HEK293 (cell line): ENCODE measurements around the gene CSRP1.
A peak's percentile ranks its signal among the peaks of the same experiment; 100 is the strongest.

Experiments
- CTCF ChIA-PET: fragments of 350-600 bp; formaldehyde crosslinking; extraction: SDS; loops from one replicate; lab custom pipeline; 2021; ENCODE audit warnings: antibody characterized with exemption; lab: Yijun Ruan, JAX
- POLR2A ChIA-PET: fragments of 300-600 bp; formaldehyde crosslinking; extraction: SDS; loops from one replicate; lab custom pipeline; 2020; ENCODE audit warnings: antibody characterized with exemption, inconsistent platforms; lab: Yijun Ruan, JAX
- H3K27ac ChIP-seq: fragments of 200-500 bp; sonication (Bioruptor generic); 2 replicates; pipeline ENCODE4 v1.5.1; 2014; ENCODE audit warnings: low read depth, low read length, control low read depth, inconsistent platforms; ENCODE audit errors: extremely low read depth
- H3K36me3 ChIP-seq, 2 experiments: fragments of 200-500 bp in 1 of 2; sonication (Bioruptor generic) in 1 of 2; 1 replicate in 1 of 2; 2 replicates in 1 of 2; pipeline ENCODE4 v1.5.1; 2014 to 2017; ENCODE audit warnings: inconsistent platforms in 2 of 2, low read length in 2 of 2; ENCODE audit not compliant: control insufficient read depth in 2 of 2, insufficient read depth in 1 of 2
- H3K4me1 ChIP-seq: fragments of 200-500 bp; sonication (Bioruptor generic); 2 replicates; pipeline ENCODE4 v1.5.1; 2014; ENCODE audit warnings: mild to moderate bottlenecking, low read length, inconsistent platforms; ENCODE audit not compliant: control insufficient read depth, insufficient read depth
- H3K4me3 ChIP-seq: 2 replicates; pipeline ENCODE4 v1.5.1; 2011; ENCODE audit warnings: low read depth, mild to moderate bottlenecking, control low read depth, low read length, moderate library complexity
- H3K9me3 ChIP-seq: fragments of 200-500 bp; sonication (Bioruptor generic); 2 replicates; pipeline ENCODE4 v1.5.1; 2014; ENCODE audit warnings: low read depth, low read length, inconsistent platforms; ENCODE audit not compliant: control insufficient read depth, insufficient read depth
- BCL11B ChIP-seq: fragments of 450-650 bp; formaldehyde crosslinking; IDR thresholded peaks from 2 replicates; pipeline ENCODE4 v1.5.1; 2016; ENCODE audit warnings: low read depth, missing biosample characterization, missing genetic modification characterization
- CTCF ChIP-seq: fragments of 450-650 bp; formaldehyde crosslinking; IDR thresholded peaks from 2 replicates; pipeline ENCODE4 v1.5.1; 2016; ENCODE audit warnings: missing biosample characterization, missing genetic modification characterization
- IKZF3 ChIP-seq: fragments of 450-650 bp; IDR thresholded peaks from 2 replicates; pipeline ENCODE4 v1.5.0; 2018; ENCODE audit warnings: missing biosample characterization, mild to moderate bottlenecking, missing genetic modification characterization, moderate library complexity
- PRDM10 ChIP-seq: fragments of 450-650 bp; formaldehyde crosslinking; IDR thresholded peaks from 2 replicates; pipeline ENCODE4 v1.5.1; 2016; ENCODE audit warnings: missing biosample characterization, missing genetic modification characterization
- RBAK ChIP-seq: fragments of 450-650 bp; formaldehyde crosslinking; IDR thresholded peaks from 2 replicates; pipeline ENCODE4 v1.5.1; 2016; ENCODE audit warnings: missing biosample characterization, missing genetic modification characterization
- ZBTB48 ChIP-seq: fragments of 450-650 bp; formaldehyde crosslinking; IDR thresholded peaks from 2 replicates; pipeline ENCODE4 v1.5.1; 2016; ENCODE audit warnings: missing biosample characterization, missing genetic modification characterization
- ZBTB49 ChIP-seq: fragments of 450-650 bp; formaldehyde crosslinking; IDR thresholded peaks from 2 replicates; pipeline ENCODE4 v1.5.1; 2016; ENCODE audit warnings: missing biosample characterization, missing genetic modification characterization, low read depth
- ZFP3 ChIP-seq: fragments of 450-650 bp; formaldehyde crosslinking; IDR thresholded peaks from 2 replicates; pipeline ENCODE4 v1.5.1; 2016; ENCODE audit warnings: low read depth, missing biosample characterization, missing genetic modification characterization
- ZNF433 ChIP-seq: fragments of 450-650 bp; formaldehyde crosslinking; IDR thresholded peaks from 2 replicates; pipeline ENCODE4 v1.5.1; 2016; ENCODE audit warnings: missing biosample characterization, missing genetic modification characterization, low read depth
- ZNF449 ChIP-seq: fragments of 450-650 bp; formaldehyde crosslinking; IDR thresholded peaks from 2 replicates; pipeline ENCODE4 v1.5.1; 2017; ENCODE audit warnings: missing biosample characterization, mild to moderate bottlenecking, missing genetic modification characterization, moderate library complexity
- ZNF701 ChIP-seq: fragments of 450-650 bp; formaldehyde crosslinking; IDR thresholded peaks from 2 replicates; pipeline ENCODE4 v1.5.1; 2016; ENCODE audit warnings: missing biosample characterization, missing genetic modification characterization
- ZXDB ChIP-seq: fragments of 450-650 bp; formaldehyde crosslinking; IDR thresholded peaks from 2 replicates; pipeline ENCODE4 v1.5.1; 2016; ENCODE audit warnings: missing biosample characterization, missing genetic modification characterization

The CSRP1 gene

GRCh38 chr1:201443747-201444146 lies 63.2 kb downstream of the CSRP1 start:
- ChIA-PET CTCF (interaction anchor here (0.9 to 6.8 kb wide), 3 partner anchors 37 to 69 kb away, joined by 3 to 129 read pairs (median 5); no protein-coding TSS in a partner anchor), POLR2A (no interaction called here)
- H3K9me3 ChIP-seq: no peaks in the 10 kb centered on the region
- no peaks in the 10 kb centered on the region for H3K4me1 ChIP-seq
- H3K27ac ChIP-seq: no peak overlapping the region
- no peak overlapping the region for H3K4me3 ChIP-seq
- H3K36me3 ChIP-seq: no peaks in the 10 kb centered on the region
- TF ChIP-seq RBAK (tag by site-specific recombination): 0 out of 2 replicates have a peak, but pooled peaks have one; percentile 12
- no peak for TF ChIP-seq ZNF433
- TF ChIP-seq ZNF449 (tag by site-specific recombination): no peak

GRCh38 chr1:201436969-201437368 lies 70.0 kb downstream of the CSRP1 start:
- POLR2A ChIA-PET: interaction anchor here (2.0 kb wide), 1 partner anchor 25 kb away, joined by 9 read pairs; no protein-coding TSS in a partner anchor
- Histone ChIP-seq H3K36me3 (no peaks in the 10 kb centered on the region), H3K4me1 (0 out of 2 replicates have a peak, but pooled peaks cover 2% of the 10 kb centered on the region), H3K4me3 (no peak overlapping the region)
- TF ChIP-seq ZFP3 (tag by site-specific recombination) (peak; percentile 89), ZBTB49 (tag by site-specific recombination) (no peak)
- TF ChIP-seq, all 188 proteins: peak for 1
- H3K9me3 ChIP-seq: no peaks in the 10 kb centered on the region
- no peak overlapping the region for H3K27ac ChIP-seq
- CTCF ChIA-PET: interaction anchor here (0.7 to 3.7 kb wide), 11 partner anchors 11 to 1871 kb away, joined by 3 to 67 read pairs (median 9); no protein-coding TSS in a partner anchor

GRCh38 chr1:201436393-201436792 lies 70.5 kb downstream of the CSRP1 start:
- 0 out of 2 replicates have a peak, but pooled peaks cover 2% of the 10 kb centered on the region for H3K4me1 ChIP-seq
- no peak overlapping the region for H3K4me3 ChIP-seq
- TF ChIP-seq ZBTB48 (tag by site-specific recombination): peak; percentile 72
- TF ChIP-seq ZXDB (tag by site-specific recombination): peak; percentile 6; the same call in 1 of the 2 replicates
- TF ChIP-seq BCL11B (tag by site-specific recombination): no peak
- peak; percentile 33; the same call in 1 of the 2 replicates for TF ChIP-seq PRDM10 (tag by site-specific recombination)
- TF ChIP-seq ZNF701 (tag by site-specific recombination): no peak
- TF ChIP-seq IKZF3 (tag by site-specific recombination): 0 out of 2 replicates have a peak, but pooled peaks have one; percentile 6
- TF ChIP-seq CTCF: peak; percentile 56; the same call in 1 of the 2 replicates
- TF ChIP-seq, all 188 proteins: peak for 5
- Histone ChIP-seq H3K9me3 (no peaks in the 10 kb centered on the region), H3K36me3 (no peaks in the 10 kb centered on the region), H3K27ac (no peak overlapping the region)
- ChIA-PET CTCF (interaction anchor here (0.7 to 3.7 kb wide), 26 partner anchors 10 to 1177 kb away, joined by 3 to 67 read pairs (median 8); partner anchors contain the start of gene TNNI1), POLR2A (interaction anchor here (1.0 to 2.0 kb wide), 4 partner anchors 8 to 44 kb away, joined by 3 to 9 read pairs (median 6); no protein-coding TSS in a partner anchor)
